HG02588 (cell line): ENCODE results near the gene LRRC53.

ENCODE experiments used
- ATAC-seq: cut with Tn5 transposase; IDR thresholded peaks from one replicate; pipeline ENCODE4 v1.9.1; 2021; ENCODE audit warnings: mild to moderate bottlenecking, moderate library complexity; ENCODE audit not compliant: unreplicated experiment

LRRC53 gene

DNA sequence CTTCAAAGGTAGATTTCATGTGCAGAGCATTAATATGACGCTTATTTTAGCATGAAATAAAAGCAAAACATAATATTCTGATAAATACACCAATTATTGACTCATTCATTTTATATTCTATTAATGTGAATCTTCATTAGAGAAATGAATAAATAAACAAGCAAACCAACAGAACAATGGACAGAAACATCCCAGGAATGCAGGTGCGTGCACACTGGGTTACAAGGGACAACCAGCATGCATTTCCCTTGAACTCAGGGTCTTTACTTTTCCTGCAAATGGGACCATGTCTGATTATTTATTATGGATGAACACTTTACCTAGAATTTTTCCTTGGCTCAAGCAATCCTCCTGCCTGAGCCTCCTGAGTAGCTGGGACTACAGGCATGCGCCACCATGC, 13.5 kb downstream of the LRRC53 start:
- no peak for ATAC-seq

DNA sequence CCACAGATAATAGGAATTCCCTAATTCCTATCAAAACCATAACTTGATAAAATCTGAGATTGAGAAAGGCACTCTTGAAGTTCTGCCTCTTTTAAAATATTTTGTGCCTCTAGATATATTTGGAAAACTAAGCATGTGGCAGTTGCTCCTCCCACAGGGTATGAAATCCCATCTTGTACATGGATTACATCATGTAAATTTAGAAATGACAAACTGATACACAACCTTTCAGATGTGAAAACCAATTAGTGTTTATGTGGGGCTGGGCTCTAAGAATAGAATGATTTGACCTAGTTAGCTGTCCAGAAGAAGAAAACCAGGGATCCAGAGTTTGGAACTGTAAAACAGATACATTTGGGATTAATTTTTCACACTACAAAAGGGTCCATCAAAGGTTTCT, 15.7 kb downstream of the LRRC53 start:
- no peak for ATAC-seq

DNA sequence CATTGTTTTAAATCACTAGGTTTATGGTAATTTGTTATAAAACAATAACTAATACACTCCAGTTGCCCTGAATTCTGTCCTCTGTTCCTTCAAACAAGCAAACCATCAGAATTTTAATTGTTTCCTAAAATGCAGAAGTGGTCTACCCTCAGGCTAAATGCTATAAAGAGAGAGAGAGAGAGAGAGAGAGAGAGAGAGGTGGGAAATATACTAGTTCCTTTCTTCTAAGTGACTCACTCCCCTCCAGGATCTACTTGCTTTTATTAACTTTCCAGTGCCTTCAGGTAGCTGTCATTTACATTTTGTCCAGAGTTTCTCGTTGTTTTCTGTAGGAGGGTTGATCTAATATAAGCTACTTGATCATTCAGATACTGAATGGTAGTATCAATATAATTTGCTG, 26.4 kb downstream of the LRRC53 start:
- no peak for ATAC-seq

DNA sequence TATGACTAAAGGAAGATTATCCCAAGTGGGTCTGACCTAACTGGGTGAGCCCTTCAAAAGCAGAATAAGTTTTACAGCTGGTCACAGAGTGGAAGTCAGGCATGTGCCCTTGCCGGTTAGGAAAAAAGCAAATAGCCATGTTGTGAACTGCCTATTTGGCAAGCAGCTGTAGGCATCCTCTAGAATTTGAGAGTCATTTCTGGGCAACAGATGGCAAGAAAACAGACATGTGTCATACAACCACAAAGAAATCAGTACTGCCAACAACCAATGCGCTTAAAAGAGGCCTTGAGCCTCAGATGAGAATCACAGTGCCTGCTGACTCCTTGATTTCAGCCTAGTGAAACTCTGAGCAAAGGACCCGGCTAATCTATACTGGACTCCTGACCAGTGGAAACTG, 26.8 kb downstream of the LRRC53 start:
- no peak for ATAC-seq

DNA sequence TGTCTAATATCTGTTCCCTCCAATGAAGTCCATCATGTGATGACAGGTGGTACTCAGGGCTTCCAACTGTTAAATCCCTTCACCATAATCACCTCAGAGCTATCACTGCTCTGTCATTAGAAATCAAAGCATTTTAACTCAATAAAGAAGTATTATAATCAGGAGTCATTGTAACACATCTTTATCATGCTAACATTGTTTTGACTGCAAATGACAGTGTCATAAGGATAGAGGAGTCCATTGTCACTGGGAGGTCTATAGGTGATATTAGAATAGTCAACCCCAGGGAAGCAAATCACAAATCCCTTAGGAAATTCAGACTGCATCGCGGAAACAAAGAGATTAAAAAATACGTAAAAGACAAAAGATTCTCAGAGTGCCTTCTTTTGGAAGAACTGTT, 30.8 kb downstream of the LRRC53 start:
- ATAC-seq: no peak

DNA sequence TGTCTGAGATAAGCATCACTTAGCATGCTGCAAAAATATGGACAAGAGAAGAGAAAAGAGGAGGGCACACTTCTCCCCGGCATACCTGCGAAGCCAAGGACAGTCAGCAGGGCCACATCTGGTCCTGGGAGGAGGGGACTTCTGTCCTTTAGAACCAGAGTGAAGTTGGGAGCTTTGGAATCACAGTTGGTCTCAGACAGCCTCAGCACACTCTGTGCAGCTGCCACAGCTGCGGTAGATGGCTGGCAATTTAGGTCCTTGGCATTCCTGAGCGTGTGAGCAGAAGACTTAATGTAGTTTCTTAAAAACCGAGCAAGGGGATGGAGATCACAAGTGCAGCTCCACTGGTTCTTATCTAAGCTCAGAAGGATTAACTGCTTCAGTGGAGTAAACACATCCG, 32.3 kb downstream of the LRRC53 start:
- no peak for ATAC-seq

DNA sequence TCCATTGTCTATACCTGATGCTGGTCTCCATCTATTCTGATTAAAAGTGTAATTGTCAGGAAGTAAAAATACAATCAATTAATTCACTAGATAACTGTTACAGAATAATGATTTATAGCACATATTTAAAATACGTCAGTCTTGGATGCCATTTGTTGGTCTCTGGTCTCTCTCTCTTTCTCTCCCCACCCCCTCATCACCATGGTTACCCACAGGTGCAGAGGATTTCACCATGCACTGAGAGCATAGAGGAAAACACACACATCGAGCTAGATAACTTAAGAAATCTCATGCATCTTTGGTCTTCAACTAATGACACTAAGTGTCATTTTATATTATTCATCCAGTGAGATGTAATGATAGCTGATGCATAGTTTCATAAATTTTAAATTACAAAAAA, 33.4 kb downstream of the LRRC53 start:
- no peak for ATAC-seq

DNA sequence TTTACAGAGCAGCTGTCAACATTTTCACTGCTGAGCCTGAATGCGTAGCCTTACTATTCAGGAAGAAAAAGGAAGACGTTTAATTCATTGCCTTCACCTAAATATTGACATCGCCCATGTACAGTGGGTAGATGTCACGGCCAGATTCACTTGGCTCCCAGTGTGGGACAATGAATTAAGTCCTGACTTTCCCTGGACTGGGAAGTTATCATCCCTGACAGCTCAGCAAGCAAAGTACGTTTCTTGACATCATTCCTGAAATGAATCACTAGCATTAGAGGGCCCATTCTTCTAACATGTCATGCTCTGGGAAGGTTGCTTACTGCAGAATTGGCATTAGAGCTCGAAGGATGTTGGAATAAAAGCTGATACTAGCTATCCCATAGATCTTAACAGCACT, 37.8 kb downstream of the LRRC53 start:
- ATAC-seq: no peak

DNA sequence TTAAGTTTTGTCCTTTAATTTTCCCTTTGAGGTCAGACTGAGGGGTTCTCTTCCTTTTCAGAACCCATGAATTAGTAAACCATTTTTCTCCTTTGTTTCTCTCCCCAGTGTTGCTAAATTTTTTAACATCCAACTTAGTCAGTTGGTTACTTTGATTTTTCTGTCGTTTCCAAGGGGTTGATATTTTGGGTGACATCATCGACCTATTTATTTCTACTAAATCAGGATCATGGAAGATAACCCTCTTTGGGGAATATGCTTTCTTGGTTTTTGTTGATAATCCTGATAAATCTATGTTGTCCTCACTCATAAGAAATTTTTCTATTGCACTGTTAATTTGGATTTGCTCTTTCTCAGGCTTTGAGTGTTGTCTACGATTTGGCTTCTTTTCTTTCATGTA, 40.9 kb downstream of the LRRC53 start:
- no peak for ATAC-seq

DNA sequence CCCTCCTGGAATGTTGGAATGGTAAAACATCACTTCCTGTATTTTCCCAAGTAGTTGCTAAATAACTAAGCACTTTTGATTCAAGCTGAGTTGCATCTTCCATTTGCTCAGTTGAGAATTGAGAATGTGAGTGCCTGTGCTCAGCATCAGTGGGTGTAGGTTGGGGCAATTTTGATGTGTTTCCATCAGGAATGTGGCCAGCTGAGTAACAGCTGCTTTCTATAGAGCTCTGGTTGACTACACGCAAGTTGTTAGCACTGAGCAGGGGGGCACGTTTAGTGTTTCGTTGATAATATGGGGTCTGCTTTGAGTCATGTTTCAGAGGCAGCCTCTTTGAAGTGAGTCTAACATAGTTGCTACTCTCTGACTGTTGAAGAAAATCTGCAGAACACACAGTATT, 41.5 kb downstream of the LRRC53 start:
- no peak for ATAC-seq

DNA sequence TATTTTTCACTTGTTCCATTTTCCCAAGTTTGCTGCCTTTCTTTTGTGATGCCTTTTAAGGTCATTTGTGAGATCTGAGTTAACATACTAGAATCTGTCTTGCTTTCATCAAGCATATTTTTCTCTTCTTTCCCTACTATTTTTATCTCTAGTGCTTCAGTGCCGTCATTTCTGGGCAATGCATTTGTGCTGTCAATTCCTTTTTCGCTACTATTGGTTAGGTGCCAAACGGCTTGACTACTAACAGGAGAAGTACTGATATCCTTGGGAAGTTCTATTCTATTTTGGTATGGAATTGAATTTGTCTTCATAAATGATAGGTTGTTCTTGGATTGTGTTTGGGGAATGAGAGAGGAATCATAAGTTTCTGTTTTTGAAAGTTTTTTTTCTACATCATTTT, 42.2 kb downstream of the LRRC53 start:
- ATAC-seq: no peak

DNA sequence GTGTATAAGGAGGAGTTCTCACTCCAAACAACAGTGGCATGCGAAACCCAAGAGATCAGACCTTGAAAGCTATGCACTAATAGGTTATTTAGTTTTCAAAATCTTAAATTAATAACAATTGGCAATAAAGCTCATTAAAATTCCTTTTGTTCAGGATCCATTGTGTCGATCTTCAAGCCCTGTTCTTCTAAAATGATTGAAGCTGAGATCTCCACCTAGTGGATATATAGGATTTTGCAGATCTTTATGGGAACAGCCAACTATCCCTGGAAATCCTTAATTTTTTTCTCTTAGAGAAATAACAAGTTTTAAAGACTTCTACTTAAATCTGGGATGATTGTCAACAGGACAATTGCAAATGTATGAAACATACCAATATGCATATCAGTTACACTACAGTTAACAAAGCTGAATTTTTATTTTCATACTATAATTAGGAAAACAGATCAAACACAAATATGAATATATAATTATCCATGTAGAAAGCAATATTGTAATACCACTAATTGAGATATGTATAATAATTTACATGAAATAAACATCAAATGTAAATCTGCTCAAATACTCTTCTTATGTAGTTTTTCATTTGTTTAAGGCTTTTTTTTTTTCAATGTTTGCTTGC, 43.3 kb downstream of the LRRC53 start:
- no peak for ATAC-seq

DNA sequence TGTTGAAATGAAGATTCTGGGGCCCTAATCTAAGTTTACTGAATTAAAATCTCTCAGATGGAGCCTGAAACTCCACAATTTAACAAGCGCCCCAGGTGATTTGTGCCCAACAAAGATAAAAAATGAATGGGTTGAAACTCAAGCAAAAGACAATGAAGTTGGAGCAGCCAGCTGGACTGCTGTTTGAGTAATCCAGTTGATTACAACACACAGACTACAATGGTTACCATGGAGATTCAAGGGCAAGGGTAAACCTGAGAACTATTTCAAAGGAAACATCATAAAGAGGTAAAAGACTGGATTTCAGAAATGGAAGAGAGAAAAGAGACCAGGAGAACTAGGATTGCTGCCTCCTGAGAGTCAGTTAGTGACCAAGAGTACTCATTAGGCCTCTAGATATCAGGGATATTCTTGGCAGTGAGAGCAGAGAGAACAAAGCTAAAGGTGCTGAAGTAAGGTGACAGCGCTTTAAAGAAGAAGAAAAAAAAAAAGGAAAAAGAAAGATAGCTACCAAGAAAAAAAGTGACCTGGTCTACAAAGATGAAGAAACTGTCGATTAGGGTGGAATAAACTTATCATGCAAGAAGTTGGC, 44.5 kb downstream of the LRRC53 start:
- ATAC-seq: no peak

DNA sequence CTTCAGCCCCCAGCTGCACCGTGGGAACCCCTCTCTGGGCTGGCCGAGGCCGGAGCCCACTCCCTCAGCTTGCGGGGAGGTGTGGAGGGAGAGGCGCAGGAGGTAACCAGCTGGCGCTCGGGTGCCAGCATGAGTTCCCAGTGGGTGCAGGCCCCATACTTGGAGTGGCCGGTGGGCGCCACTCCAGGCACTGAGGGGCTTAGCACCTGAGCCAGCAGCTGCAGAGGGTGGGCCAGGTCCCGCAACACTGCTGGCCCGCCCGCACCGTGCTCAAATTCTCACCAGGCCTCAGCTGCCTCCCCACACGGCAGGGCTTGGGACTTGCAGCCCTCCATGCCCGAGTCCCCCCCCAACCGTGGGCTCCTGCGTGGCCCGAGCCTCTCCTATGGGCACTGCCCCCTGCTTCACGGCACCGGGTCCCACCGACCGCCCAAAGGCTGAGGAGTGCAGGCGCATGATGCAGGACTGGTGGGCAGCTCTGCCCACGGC, 47.2 kb downstream of the LRRC53 start:
- ATAC-seq: no peak

DNA sequence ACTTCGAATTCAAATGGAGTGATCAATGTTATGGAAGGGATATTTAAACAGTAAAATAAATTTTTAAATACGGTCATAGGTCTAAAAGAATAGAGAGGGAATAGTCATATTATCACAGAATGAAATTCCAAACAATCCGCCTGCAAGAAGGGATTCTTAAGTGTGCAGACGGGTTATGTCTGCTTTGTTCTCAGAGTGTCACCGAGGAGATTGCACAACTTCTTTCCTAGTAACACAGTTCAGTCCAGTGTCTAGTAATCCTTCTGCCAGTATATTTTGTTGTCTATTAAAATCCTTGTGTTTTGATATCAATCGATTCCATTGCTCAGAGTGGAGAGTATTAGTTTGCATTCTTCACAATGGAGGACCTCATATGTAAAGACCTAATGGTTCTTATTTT, 48.4 kb downstream of the LRRC53 start:
- ATAC-seq: no peak

DNA sequence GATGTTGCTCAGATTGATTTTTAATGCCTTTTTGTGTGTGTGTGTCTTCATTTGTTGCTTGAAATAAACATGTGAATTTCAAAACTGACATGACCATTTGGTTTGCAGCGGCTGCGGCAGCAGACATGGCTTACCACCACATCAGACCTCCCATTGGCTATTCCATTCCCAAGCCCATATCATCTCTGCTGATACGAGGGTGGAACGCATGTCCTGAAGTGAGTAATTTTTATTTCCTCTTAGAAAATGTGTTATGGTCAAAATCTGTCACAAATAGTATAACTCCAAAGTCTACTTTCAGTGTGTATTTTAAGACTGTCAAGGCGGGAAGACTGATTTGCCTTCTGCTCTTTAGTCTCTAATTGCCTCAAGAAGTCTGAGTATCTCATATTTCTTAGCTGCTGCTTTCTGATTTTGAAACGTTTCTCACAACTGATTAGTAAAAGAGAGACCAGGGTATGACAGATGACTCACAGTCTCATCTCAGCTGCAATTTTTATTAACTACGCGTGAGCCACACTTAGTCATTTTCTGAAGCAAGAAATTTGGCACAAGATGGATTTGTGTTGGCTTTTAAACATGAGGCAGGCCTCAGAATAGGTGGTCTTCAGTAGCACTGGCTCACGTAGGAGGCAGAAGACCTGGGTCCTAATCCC, 49.0 kb downstream of the LRRC53 start:
- peak; percentile 78 for ATAC-seq

DNA sequence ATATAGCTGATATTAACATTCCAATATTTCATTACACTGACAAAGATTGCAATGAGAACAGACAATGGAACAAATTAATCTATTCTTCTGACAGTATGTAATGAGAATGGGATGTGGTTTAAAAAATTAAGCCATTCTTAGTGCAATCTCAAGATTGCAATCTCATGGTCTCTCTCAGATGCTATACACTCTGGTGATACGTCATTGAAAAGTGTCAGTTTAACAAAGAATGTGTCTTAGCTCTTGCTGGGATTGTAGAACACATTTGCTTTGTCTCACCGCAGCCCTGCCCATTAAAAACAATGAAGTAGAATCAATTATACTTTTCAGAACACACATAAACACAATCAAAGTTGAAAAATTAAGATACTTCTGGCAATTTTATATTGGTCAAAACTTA, 55.2 kb downstream of the LRRC53 start:
- no peak for ATAC-seq

DNA sequence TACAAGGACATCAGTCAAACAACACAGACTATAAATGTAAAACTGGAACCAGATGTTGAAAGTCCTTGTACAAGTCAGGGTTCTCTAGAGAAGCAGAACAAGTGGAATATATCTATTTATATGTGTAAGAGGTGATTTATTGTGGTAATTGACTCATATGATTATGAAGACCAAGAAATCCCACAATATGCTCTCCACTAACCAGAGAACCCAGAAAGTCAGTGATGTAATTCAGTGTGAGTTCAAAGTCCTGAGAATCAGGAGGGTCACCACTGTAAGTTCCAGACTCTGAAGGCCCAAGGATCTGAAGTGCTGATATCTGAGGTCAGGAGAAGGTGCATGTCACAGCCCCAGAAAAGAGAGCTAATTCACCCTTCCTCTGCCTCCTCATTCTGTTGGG, 57.0 kb downstream of the LRRC53 start:
- ATAC-seq: no peak

DNA sequence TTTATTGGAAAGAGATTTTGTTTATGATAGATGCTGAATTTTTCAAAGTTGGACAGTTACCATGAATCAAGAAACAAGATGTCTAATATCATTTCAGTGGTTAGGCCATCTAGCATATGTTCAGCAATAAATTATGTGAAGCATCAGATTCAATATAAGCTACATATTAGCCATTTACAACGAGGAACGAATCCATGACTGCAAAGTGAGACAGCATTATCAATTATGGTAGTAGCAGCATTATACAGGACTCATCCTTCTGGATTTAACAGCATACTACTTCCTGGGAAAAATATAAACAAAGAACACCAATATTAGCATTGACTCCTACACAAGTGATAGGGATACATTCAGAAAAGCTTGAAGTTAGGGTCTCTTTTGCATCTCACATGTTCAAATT, 59.1 kb downstream of the LRRC53 start:
- ATAC-seq: no peak

DNA sequence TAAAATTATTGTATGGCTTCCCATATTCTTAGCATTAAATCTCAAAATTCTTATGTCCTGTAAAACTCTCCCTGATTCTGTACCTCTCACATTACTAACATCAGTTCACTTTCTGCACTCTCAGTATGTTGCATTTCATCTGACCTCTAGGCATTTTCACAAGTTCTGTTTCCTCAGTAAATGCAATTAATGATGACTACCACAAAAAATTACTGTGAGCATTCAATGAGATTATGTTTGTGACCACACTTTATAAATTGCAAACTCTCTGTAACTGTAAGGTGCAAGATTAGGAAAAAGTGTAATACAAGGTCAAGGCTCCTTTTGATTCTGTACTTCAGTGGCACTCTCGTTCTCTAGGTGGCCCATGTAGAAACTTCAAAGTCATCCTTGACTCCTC, 60.4 kb downstream of the LRRC53 start:
- ATAC-seq: no peak

DNA sequence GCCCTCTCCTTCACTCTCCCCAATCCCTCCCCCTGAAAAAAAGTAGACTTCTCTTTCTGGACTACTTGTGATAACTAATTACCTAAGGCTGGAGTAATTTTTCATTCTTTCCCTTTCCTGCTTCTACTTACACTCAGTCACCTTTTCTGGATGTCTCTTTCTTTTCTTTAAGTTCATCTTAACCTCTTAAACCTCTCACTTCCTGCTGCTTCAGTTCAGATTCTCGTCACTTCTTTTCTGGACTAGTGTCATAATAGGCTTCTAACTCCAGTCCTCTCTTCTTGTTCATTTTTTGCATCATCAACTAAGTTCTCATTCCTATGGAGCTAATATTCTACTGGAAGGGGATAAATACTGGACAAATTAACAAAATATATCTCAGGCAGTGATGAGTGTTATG, 75.4 kb downstream of the LRRC53 start:
- ATAC-seq: no peak

DNA sequence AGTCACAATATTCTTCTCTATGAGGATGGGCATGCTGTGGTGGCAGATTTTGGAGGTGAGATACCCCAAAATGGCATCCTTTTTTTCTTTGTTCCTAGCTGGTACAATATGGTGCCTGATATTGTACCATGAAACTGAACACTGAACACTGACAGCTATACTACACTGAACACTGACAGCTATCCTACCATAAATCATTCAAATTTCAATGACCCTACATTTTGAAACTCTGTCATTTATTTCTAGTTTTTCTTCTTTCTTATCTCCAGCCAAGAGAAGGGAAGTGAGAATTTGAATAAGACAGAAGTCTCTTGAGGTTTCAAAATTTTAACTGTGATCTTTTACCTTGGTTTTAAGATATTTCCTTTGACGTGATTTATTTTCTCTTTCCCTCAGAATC, 76.3 kb downstream of the LRRC53 start:
- no peak for ATAC-seq

DNA sequence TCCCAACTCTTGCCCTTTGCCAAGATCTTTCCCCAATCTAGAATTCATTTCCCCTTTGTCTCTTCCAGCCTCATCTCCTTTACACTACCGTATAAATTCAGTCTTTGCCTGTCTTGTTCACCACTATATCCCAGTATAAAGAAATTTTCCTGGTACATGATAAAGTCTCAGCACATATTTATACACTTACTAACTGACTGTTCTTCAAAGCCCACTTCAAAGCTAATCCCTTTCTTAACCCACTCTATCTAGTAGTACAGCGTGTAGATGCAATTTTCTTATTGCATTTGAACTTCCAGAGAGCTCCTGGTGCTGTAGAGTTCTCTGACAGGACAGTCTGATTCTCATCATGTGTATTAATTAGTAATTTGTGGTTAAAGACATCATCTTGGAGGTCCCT, 78.1 kb downstream of the LRRC53 start:
- no peak for ATAC-seq
